Stomach (tissue), 9 donors: ENCODE measurements around the gene TPST1. TPM values are rescaled to one million over a fixed set of nuclear protein-coding genes. Genes with fewer than 3 reads are reported as not detected.
A peak's percentile ranks its signal among the peaks of the same experiment; 100 is the strongest.

Experiments used
- DNase-seq, 2 donors: peaks; one replicate each; pipeline versions ENCODE4 v3.0.0 to v3.0.0-alpha.2; 2013 to 2019
- H3K27ac ChIP-seq, 5 donors: fragments of 200-600 bp in 4 of 5; sonication (generic) in 4 of 5; one replicate each; pipeline ENCODE4 v1.5.1; 2013 to 2019; ENCODE audit warnings: mild to moderate bottlenecking in 1 of 5, moderate library complexity in 1 of 5
- H3K27me3 ChIP-seq, 3 donors: fragments of 200-600 bp; sonication (generic); one replicate each; pipeline ENCODE4 v1.5.1; 2017 to 2019; ENCODE audit warnings: mixed run types in 1 of 3
- H3K36me3 ChIP-seq, 4 donors: fragments of 200-600 bp; sonication (generic); 1 replicate in 3 of 4; 2 replicates in 1 of 4; pipeline ENCODE4 v1.5.1; 2016 to 2019
- H3K4me1 ChIP-seq, 4 donors: fragments of 200-600 bp; sonication (generic); one replicate each; pipeline ENCODE4 v1.5.1; 2016 to 2019
- H3K4me3 ChIP-seq, 4 donors: fragments of 200-600 bp; sonication (generic) in 3 of 4; one replicate each; pipeline ENCODE4 v1.5.1; 2016 to 2019; ENCODE audit warnings: mild to moderate bottlenecking in 1 of 4
- H3K9me3 ChIP-seq, 4 donors: fragments of 200-600 bp; sonication (generic); one replicate each; pipeline ENCODE4 v1.5.1; 2016 to 2019
- CTCF ChIP-seq, 7 experiments: fragments of 450-650 bp in 4 of 7; fragments of 200-600 bp in 3 of 7; sonication (generic) in 3 of 7; IDR thresholded peaks; one replicate each; pipeline ENCODE4 v1.5.1; 2016 to 2019; ENCODE audit warnings: antibody characterized with exemption in 7 of 7, control low read depth in 2 of 7, mild to moderate bottlenecking in 1 of 7
- EP300 ChIP-seq: sonication (generic); formaldehyde crosslinking; IDR thresholded peaks from one replicate; pipeline ENCODE4 v1.6.1; 2017; ENCODE audit warnings: antibody characterized with exemption
- POLR2A ChIP-seq, 4 donors: fragments of 450-650 bp; IDR thresholded peaks; one replicate each; pipeline ENCODE4 v1.6.1; 2016; ENCODE audit warnings: antibody characterized with exemption in 4 of 4, control low read depth in 2 of 4, mild to moderate bottlenecking in 1 of 4, moderate library complexity in 1 of 4
- POLR2AphosphoS5 ChIP-seq, 3 donors: sonication (generic); formaldehyde crosslinking; IDR thresholded peaks; one replicate each; pipeline ENCODE4 v1.6.1; 2016; ENCODE audit warnings: antibody characterized with exemption in 3 of 3
- WGBS, 5 donors: extraction: QIAGEN DNeasy Blood & Tissue Kit in 3 of 5; methylation state at CpG; one replicate each; pipeline versions ENCODE4 v1.1.5 to v1.1.7; 2013 to 2018; 5-methylcytosine and 5-hydroxymethylcytosine counted together
- intact Hi-C: fragments of 100-400 bp; cut with DNase I; formaldehyde crosslinking; loops from one replicate; pipeline ENCODE4 v1.15.1; 2023; ENCODE audit warnings: low total_unique reads
- polyA plus RNA-seq, 3 donors: library from polyadenylated mRNA; stranded (reverse); fragments of 200-250 nt; gene quantifications; one replicate each; pipeline ENCODE4 v1.2.3, GENCODE V29; 2013
- total RNA-seq, 5 donors: library from RNA; depleted of rRNA; stranded (reverse); fragments of >200 nt; gene quantifications; one replicate each; pipeline versions ENCODE4 v1.1.0 to v1.2.3, GENCODE V29; 2014 to 2016
- donor health status: healthy with polysubstance abuse.
- donor health status: Bipolar disorder and iron deficiency.
- donor health status: healthy.

The TPST1 gene
- total and polyA plus RNA-seq, 8 donors: 0.58 to 78.8 (median 8.7) TPM

DNA sequence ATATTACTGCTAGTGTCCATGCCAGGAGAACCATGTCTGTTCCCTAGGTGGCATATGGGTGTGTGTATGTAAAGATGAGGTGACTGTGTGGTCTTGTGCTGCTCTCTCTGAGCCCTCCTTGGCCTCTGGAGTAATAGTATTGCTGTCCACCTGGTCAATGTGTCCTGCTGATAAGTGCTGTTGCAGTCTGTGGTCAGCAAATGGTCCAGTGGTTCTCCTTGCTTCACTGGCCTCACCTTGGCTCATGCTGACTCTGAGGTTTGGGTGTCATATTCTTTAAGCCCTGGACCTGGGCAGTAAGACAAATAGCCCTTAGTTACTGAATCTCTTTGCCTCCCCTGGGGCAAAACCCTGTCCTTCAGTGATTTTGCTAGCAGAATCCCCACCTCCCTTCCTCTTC, 56.8 kb downstream of the TPST1 start:
- TF ChIP-seq EP300: no peak
- no peak for TF ChIP-seq POLR2A (IDR thresholded peaks at IDR 0.05)
- no peak for TF ChIP-seq POLR2AphosphoS5 (IDR thresholded peaks at IDR 0.05)
- no peak for TF ChIP-seq CTCF (IDR thresholded peaks at IDR 0.05)
- Histone ChIP-seq H3K36me3 (peaks cover 0 to 2% (median 0%) of the 10 kb centered on the region in 4 donors), H3K4me3 (no peak overlapping the region), H3K27ac (no peak overlapping the region), H3K9me3 (peaks cover 11 to 23% (median 18%) of the 10 kb centered on the region in 4 donors), H3K27me3 (no peaks in the 10 kb centered on the region), H3K4me1 (peaks cover 0 to 18% (median 0%) of the 10 kb centered on the region in 4 donors)
- intact Hi-C loops: no loop called here
- DNase-seq: no peak

DNA sequence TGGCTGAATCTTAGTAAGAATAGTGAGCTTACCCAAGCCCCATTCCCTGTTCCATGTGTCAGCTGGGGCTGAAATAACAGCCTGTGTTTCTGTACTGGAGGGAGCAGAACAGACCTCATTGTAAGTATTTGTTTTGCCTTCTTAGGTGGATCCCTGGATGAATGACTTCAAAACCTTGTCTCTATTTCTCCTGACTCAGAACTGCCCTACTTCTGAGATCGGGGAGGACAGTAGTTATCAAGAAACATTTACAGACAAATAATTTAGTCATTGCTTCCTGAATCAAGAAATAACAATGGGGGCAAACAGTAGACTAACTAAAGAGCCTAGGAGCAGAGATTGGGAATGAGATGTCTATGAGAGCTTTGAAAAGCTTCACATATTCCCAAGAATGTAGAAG, 58.8 kb downstream of the TPST1 start:
- WGBS, 5 donors: 74 to 92% (median 86%) methylated on average over 1 of the region's 1 CpG
- no peaks in the 10 kb centered on the region for H3K27me3 ChIP-seq
- intact Hi-C loops: no loop called here
- H3K9me3 ChIP-seq: peaks cover 11 to 23% (median 18%) of the 10 kb centered on the region in 4 donors
- H3K4me1 ChIP-seq: peaks cover 0 to 8% (median 4%) of the 10 kb centered on the region in 4 donors
- no peaks in the 10 kb centered on the region for H3K36me3 ChIP-seq
- no peak for DNase-seq
- no peak overlapping the region for H3K27ac ChIP-seq
- H3K4me3 ChIP-seq: no peak overlapping the region
- TF ChIP-seq EP300 (no peak), POLR2A (IDR thresholded peaks at IDR 0.05) (no peak), CTCF (IDR thresholded peaks at IDR 0.05) (no peak), POLR2AphosphoS5 (IDR thresholded peaks at IDR 0.05) (no peak)

GRCh38 chr7:66265566-66265965, 60.4 kb downstream of the TPST1 start:
- H3K4me1 ChIP-seq: peaks cover 0 to 8% (median 4%) of the 10 kb centered on the region in 4 donors
- H3K9me3 ChIP-seq: peaks cover 11 to 23% (median 18%) of the 10 kb centered on the region in 4 donors
- H3K27me3 ChIP-seq: no peaks in the 10 kb centered on the region
- peak in 1 of 2 donors; percentile 18 for DNase-seq
- WGBS, 5 donors: 90 to 100% (median 100%) methylated on average over 1 of the region's 1 CpG
- no peak overlapping the region for H3K4me3 ChIP-seq
- intact Hi-C loops: no loop called here
- H3K27ac ChIP-seq: no peak overlapping the region
- TF ChIP-seq POLR2AphosphoS5 (IDR thresholded peaks at IDR 0.05) (no peak), CTCF (IDR thresholded peaks at IDR 0.05) (no peak), POLR2A (IDR thresholded peaks at IDR 0.05) (no peak), EP300 (no peak)
- H3K36me3 ChIP-seq: no peaks in the 10 kb centered on the region

DNA sequence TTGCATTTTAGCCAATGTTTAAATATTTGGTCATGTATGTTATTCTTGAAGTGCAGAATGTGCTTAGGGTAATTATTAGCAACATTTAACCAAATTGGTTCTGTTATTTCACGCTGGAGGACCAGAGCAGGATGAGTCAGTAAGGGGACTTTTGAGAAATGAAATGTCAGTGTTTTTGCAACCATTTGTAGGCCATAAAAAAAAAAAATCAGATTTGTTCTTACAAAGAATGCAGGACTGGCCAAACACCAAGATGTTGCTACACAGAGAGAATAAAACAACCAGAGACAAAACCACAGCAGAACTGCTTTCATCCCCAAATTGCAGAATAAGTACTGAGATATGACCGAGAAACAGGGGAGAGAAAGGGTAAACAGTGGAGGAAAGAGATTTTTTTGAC, 62.1 kb downstream of the TPST1 start:
- H3K9me3 ChIP-seq: peaks cover 11 to 23% (median 18%) of the 10 kb centered on the region in 4 donors
- DNase-seq: peak in 1 of 2 donors; percentile 34
- WGBS, 5 donors: 59 to 76% (median 68%) methylated on average over 2 of the region's 2 CpGs
- TF ChIP-seq POLR2A (IDR thresholded peaks at IDR 0.05) (no peak), POLR2AphosphoS5 (IDR thresholded peaks at IDR 0.05) (peak in 1 of 3 donors; percentile 36), CTCF (IDR thresholded peaks at IDR 0.05) (no peak)
- no peaks in the 10 kb centered on the region for H3K27me3 ChIP-seq
- H3K4me1 ChIP-seq: peaks cover 0 to 8% (median 4%) of the 10 kb centered on the region in 4 donors
- intact Hi-C loops: no loop called here
- H3K36me3 ChIP-seq: no peaks in the 10 kb centered on the region
- no peak overlapping the region for H3K4me3 ChIP-seq
- peak overlapping the region in 2 of 5 donors; percentile 40 to 66 for H3K27ac ChIP-seq
